Measurements from ENCODE around the gene IMPA2. TPM values are rescaled to one million over a fixed set of nuclear protein-coding genes. Genes with fewer than 3 reads are reported as not detected.

Gene IMPA2
- total and polyA plus RNA-seq, 2 of the 8 experiments (the other 6 are each of a cell fraction or from before 2014, with no cell fraction given), result 102 to 140 TPM

GRCh38 chr18:11981543-11982366 is 448 bp downstream of the IMPA2 start:
- no peaks in the 10 kb centered on the region for H3K36me3 ChIP-seq (ENCODE audit: control insufficient read depth in 2 of 4, insufficient read depth in 4 of 4, low read length in 3 of 4)
- no peaks in the 10 kb centered on the region for H3K9me3 ChIP-seq (ENCODE audit: insufficient read depth in 2 of 2, low read depth in 1 of 2, low read length in 1 of 2)
- peak overlapping the region; percentile 90; the same call in 1 of the 2 replicates for H4K8ac ChIP-seq (ENCODE audit: extremely low read depth, insufficient read depth, low read length)
- H2BK120ac ChIP-seq (replicated peaks; ENCODE audit: low read depth, low read length), result no peak overlapping the region
- peak overlapping the region; percentile 82 to 94 for H3K4me2 ChIP-seq (ENCODE audit: insufficient read depth in 1 of 2, low read depth in 2 of 2, low read length in 2 of 2)
- H4K5ac ChIP-seq (ENCODE audit: insufficient read length, low read depth, low read length), result no peak overlapping the region
- no peak overlapping the region; the same call in 1 of the 2 replicates for H2AK5ac ChIP-seq (ENCODE audit: low read depth, low read length)
- H3K56ac ChIP-seq (replicated peaks; ENCODE audit: insufficient read length, low read depth, low read length), result peak overlapping the region; percentile 33
- H3K4ac ChIP-seq (replicated peaks; ENCODE audit: insufficient read length, low read depth, low read length), result no peak overlapping the region
- ChIA-PET CTCF (ENCODE audit: partially characterized antibody) (interaction anchor here (0.7 to 4.5 kb wide), 10 partner anchors 9 to 155 kb away, joined by 3 to 42 read pairs (median 4); no protein-coding TSS in a partner anchor), POLR2A (ENCODE audit: partially characterized antibody) (interaction anchor here (1.4 to 6.4 kb wide), 8 partner anchors 8 to 73 kb away, joined by 3 to 100 read pairs (median 10); partner anchors contain the start of gene MPPE1)
- peaks cover 2 to 17% of the 10 kb centered on the region in 2 experiments for H4K20me1 ChIP-seq (replicated peaks in 1 of 2; ENCODE audit: control insufficient read depth in 1 of 2, insufficient read depth in 2 of 2, low read length in 2 of 2)
- peak overlapping the region; percentile 79 for H3K23ac ChIP-seq (ENCODE audit: insufficient read length)
- H2BK15ac ChIP-seq (ENCODE audit: low read length), result peak overlapping the region; percentile 90; the same call in 1 of the 2 replicates
- H2BK12ac ChIP-seq (ENCODE audit: low read depth, low read length), result peak overlapping the region; percentile 79; the same call in 1 of the 2 replicates
- peak overlapping the region; percentile 60 for H3K18ac ChIP-seq (ENCODE audit: extremely low read depth, low read length)
- no peak overlapping the region for H2BK5ac ChIP-seq (ENCODE audit: low read depth, low read length)
- no peak overlapping the region for H3K14ac ChIP-seq (ENCODE audit: insufficient read length)
- H3K4me1 ChIP-seq (replicated peaks in 1 of 4; ENCODE audit: control insufficient read depth in 3 of 4, insufficient read depth in 4 of 4, low read length in 3 of 4), result peaks cover 8 to 21% (median 11%) of the 10 kb centered on the region in 4 experiments
- peaks cover 7% of the 10 kb centered on the region for H3K79me1 ChIP-seq (ENCODE audit: low read depth, low read length)
- 1% methylated on average over 56 of the region's 71 CpGs; no CpG with 5 or more reads in 1 of the 2 experiments for WGBS, 2 experiments (ENCODE audit: extremely low coverage in 1 of 2, insufficient coverage in 1 of 2, insufficient read length in 1 of 2, insufficient replicate concordance in 2 of 2, low coverage in 1 of 2, low lambda C conversion rate in 2 of 2, missing lambda C conversion rate in 1 of 2)
- no peak overlapping the region for H4K91ac ChIP-seq (replicated peaks; ENCODE audit: insufficient read length, low read length)
- DNase-seq (ENCODE audit: low read depth in 1 of 2, low spot score in 2 of 2) (peak in 1 of 2 experiments; percentile 62), FAIRE-seq (no peak)
- H3K27me3 ChIP-seq (replicated peaks in 1 of 4; ENCODE audit: control insufficient read depth in 3 of 4, extremely low read depth in 1 of 4, insufficient read depth in 3 of 4, low read length in 3 of 4), result no peaks in the 10 kb centered on the region
- H3K9ac ChIP-seq (replicated peaks in 1 of 4; ENCODE audit: extremely low read depth in 1 of 4, low read depth in 3 of 4, low read length in 3 of 4), result peak overlapping the region; percentile 76 to 95 (median 81)
- H3K23me2 ChIP-seq (ENCODE audit: low read depth, low read length), result peaks cover 9% of the 10 kb centered on the region
- H3K4me3 ChIP-seq (ENCODE audit: extremely low read depth in 1 of 4, insufficient read depth in 2 of 4, low read depth in 3 of 4, low read length in 4 of 4), result peak overlapping the region; percentile 71 to 85 (median 82)
- H2AFZ ChIP-seq (ENCODE audit: low read length), result no peak overlapping the region
- no peak overlapping the region for H2BK20ac ChIP-seq (ENCODE audit: low read length)
- H3K79me2 ChIP-seq (ENCODE audit: control insufficient read depth in 1 of 2, insufficient read depth in 2 of 2, low read length in 2 of 2), result peaks cover 12 to 44% of the 10 kb centered on the region in 2 experiments
- H3K27ac ChIP-seq (ENCODE audit: low read depth, low read length), result peak overlapping the region; percentile 63
- no peak for TF ChIP-seq KDM5A (IDR thresholded peaks at IDR 0.05; ENCODE audit: low read length)
- peak; percentile 66 for TF ChIP-seq KDM4A (IDR thresholded peaks at IDR 0.05; ENCODE audit: low read depth, low read length, severe bottlenecking)
- TF ChIP-seq SUZ12 (IDR thresholded peaks at IDR 0.05; ENCODE audit: low read length), result 0 out of 2 replicates have a peak, but pooled peaks have one; percentile 44
- TF ChIP-seq POLR2AphosphoS5 (IDR thresholded peaks at IDR 0.05; ENCODE audit: low read depth, low read length), result peak; percentile 91
- TF ChIP-seq MAFK (IDR thresholded peaks at IDR 0.05; ENCODE audit: low read depth, low read length), result no peak
- TF ChIP-seq SIN3A (conservative IDR thresholded peaks at IDR 0.05 in 1 of 2, IDR thresholded peaks at IDR 0.05 in 1 of 2; ENCODE audit: low read depth in 1 of 2, low read length in 2 of 2), result peak; percentile 1 to 63; a peak in 1 of 4 replicates
- TF ChIP-seq EP300 (IDR thresholded peaks at IDR 0.05; ENCODE audit: borderline replicate concordance in 1 of 2, low read depth in 2 of 2, low read length in 2 of 2), result no peak
- TF ChIP-seq HDAC2 (IDR thresholded peaks at IDR 0.05; ENCODE audit: borderline replicate concordance in 1 of 2, low read depth in 2 of 2, low read length in 2 of 2), result 0 out of 4 replicates have a peak, but pooled peaks of 1 of the 2 experiments have one; percentile 52
- TF ChIP-seq TAF1 (IDR thresholded peaks at IDR 0.05; ENCODE audit: low read depth, low read length), result peak; percentile 25; the same call in 1 of the 2 replicates
- TF ChIP-seq PHF8 (conservative IDR thresholded peaks at IDR 0.05; ENCODE audit: low read depth, low read length), result peak; percentile 66

All from H1 (cell line).